Measurements from ENCODE around the gene SIKE1.
"Not testable (repeated sequence)": the region's sequence is repeated elsewhere in the genome, so short reads cannot be mapped to it uniquely, and the experiment has no call there.

The SIKE1 gene

DNA sequence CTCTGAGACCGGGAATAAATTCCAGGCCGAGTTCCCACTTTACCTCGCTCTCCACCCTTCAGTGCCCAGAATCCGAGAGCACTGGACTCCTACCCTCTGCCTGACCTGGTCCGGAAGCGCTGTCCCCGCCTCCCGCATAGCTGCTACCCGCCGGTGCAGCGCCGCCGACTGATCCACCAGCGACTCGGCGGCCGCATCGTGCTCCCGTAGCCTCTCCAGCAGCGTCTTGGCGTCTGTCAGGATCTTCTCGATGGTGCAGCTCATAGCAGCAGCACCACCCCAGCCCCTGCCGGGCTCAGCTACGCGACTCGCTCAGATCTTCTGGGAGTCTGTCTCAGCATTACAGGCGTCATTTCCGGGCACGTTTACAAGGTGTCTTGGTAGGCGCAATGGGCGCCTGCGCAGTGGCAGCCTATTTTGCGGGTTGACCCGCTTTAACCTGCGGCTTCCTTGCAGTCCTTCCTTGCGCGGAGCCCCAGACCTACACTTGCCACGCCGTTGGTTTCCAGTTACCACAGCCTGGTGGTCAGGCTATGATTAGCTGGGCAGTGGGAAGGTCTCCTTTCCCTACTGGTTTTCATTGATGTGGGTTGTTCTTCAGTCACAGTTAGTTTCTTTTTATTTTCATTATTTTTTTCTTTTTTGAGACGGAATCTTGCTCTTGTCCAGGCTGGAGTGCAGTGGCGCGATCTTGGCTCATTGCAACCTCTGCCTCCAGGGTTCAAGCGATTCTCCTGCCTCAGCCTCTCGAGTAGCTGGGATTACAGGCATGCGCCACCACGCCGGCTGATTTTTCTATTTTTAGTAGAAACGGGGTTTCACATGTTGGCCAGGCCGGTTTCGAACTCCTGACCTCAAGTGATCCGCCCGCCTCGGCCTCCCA lies at the start of gene SIKE1:
TSS of gene SIKE1 (minus strand) at position 342 of the 883 bp plus-strand sequence. CDS start at position 264, 78 bp downstream.
- DNase-seq (ENCODE audit: low spot score): peak; percentile 80

- DNase-seq (ENCODE audit: low spot score): not testable (repeated sequence)
Measured at GRCh38 chr1:114830075-114830474, 49.6 kb upstream of the SIKE1 start.

DNA sequence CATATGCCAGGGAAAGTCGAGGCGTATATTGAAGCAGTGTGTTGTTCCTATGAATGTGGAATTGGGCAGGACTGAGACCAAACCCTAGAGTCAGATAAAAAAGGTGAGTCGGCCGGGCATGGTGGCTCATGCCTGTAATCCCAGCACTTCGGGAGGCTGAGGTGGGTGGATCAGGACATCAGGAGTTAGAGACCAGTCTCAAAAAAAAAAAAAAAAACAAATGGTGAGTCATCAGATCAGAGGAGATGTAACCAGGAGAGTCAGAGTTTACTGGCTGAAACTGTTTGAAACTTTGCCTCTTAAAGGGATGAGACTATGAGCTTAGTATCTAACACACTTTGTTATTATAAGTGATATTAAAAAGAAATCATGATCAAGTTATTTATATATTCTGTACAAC lies 47.8 kb upstream of the SIKE1 start:
- no peak for DNase-seq (ENCODE audit: low spot score)

DNA sequence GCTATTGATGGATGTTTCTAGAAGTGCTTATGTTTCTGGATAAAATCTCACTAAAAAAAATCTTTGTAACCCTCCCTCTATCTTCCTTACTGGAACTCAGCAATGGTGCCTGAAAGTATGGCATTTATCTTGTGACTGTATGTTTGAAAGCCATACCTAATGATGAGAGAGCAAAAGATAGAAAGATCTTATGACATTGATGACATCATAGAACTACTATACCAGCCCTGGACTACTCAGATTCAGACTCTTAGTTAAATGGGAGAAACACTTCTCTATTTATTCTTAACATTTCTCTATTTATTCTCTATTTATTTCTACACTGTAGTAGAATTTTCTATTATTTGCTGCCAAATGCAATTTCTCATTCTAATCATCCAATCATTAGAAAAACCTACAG lies 41.5 kb upstream of the SIKE1 start:
- no peak for DNase-seq (ENCODE audit: low spot score)

- DNase-seq (ENCODE audit: low spot score): no peak
Measured at GRCh38 chr1:114820392-114820791, 39.9 kb upstream of the SIKE1 start.

- DNase-seq (ENCODE audit: low spot score): no peak
Measured at GRCh38 chr1:114819869-114820268, 39.4 kb upstream of the SIKE1 start.

- DNase-seq (ENCODE audit: low spot score): not testable (repeated sequence)
Measured at GRCh38 chr1:114804449-114804848, 24.0 kb upstream of the SIKE1 start.

DNA sequence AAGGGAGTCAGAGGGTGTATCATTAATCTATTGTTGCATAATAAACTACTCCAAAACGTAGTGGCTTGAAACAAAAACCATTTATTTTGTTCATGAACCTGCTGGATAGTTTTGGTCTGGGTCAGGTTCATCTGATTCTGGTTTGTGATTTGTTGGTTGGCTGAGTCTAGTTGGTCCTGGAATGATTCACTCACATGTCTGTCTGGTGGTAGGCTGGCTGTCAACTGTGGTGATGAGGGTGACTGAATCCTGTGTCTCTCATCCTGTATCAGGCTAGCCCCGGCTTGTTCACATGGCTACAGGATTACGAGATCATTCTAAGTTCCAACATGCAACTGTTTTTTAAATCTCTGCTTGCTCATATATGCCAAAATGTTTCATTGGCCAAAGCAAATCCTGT lies 22.5 kb upstream of the SIKE1 start:
- no peak for DNase-seq (ENCODE audit: low spot score)

DNA sequence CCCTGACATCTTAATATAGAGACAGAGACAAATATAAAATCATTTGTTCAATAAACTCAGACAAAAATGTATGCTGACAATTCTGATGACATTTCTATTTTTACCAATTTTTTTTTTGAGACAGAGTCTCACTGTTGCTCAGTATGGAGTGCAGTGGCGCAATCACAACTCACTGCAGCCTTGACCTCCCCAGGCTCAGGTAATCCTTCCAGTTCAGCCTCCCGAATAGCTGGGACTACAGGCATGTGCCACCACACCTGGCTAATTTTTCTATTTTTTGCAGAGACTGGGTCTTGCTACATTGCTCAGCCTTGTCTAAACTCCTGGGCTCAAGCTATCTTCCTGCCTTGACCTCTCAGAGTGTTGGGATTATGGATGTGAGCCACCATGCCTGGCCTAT lies 13.6 kb upstream of the SIKE1 start:
- no peak for DNase-seq (ENCODE audit: low spot score)

DNA sequence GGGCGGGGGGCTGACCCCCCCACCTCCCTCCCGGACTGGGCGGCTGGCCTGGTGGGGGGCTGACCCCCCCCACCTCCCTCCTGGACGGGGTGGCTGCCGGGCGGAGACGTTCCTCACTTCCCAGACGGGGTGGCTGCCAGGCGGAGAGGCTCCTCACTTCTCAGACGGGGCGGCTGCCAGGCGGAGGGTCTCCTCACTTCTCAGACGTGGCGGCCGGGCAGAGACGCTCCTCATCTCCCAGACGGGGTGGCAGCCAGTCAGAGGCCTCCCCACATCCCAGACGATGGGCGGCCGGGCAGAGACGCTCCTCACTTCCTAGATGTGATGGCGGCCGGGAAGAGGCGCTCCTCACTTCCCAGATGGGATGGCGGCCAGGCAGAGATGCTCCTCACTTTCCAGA lies 10.1 kb upstream of the SIKE1 start:
- DNase-seq (ENCODE audit: low spot score): not testable (repeated sequence)

- DNase-seq (ENCODE audit: low spot score): not testable (repeated sequence)
Measured at GRCh38 chr1:114786440-114786839, 6.0 kb upstream of the SIKE1 start.

GRCh38 chr1:114782476-114782875 lies 2.0 kb upstream of the SIKE1 start:
- DNase-seq (ENCODE audit: low spot score): no peak

GRCh38 chr1:114779722-114780121 lies 763 bp downstream of the SIKE1 start:
- no peak for DNase-seq (ENCODE audit: low spot score)

GRCh38 chr1:114776726-114777125 lies 3.8 kb downstream of the SIKE1 start:
- DNase-seq (ENCODE audit: low spot score): not testable (repeated sequence)

GRCh38 chr1:114771992-114772391 lies 8.5 kb downstream of the SIKE1 start:
- no peak for DNase-seq (ENCODE audit: low spot score)

DNA sequence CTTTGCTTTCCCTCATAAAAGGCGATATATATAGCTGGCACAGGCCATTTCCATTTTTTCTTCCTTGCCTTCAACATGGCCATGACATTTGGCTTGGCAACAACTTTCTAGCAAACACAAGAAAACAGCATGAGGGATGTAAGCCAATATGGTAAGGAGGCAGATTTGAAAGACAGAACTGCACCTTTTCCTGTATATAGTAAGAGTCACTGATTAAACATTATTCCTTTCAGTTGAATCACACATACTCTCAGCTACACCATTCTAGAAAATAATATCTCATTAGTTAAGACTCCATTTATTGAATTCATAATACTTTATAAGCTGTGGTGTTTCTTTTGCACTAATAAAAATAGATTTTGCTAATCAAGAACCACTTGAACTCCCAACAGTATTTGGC lies 9.5 kb downstream of the SIKE1 start:
- no peak for DNase-seq (ENCODE audit: low spot score)

GRCh38 chr1:114764689-114765088 lies 15.8 kb downstream of the SIKE1 start:
- DNase-seq (ENCODE audit: low spot score): no peak

DNA sequence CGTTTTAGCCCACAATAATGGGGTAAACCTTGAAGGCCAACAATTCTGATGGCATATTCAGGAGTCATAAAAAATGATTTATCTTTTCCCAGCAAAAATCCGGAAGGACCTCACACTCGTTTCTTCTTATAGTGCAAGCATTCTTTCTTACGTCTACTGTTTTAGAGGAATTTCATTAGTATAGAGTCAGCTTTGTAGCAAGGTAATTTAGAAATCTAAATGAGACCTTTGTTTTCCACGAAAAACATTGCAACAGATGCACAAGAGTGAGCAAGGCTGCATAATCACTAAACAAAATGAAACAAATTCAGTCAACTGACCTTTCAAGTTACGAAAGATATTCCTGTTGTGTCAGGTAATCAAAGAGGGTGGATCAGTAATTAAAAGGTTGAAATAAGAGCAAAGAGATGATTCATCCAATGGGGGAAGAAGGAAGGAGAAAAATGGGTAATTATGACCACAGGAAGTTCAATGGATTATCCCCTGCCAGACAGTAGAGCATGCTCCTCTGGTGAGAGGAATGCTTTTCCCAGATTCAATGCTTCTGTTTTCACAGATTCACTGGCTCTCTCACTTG lies 22.1 kb downstream of the SIKE1 start:
- DNase-seq (ENCODE audit: low spot score): no peak

- DNase-seq (ENCODE audit: low spot score): peak; percentile 86
Measured at GRCh38 chr1:114757455-114758255, 22.8 kb downstream of the SIKE1 start, which contains the start of gene CSDE1. Gene CSDE1, minus strand, starts transcription at chr1:114757984. Its CDS starts 18,094 bp downstream, at chr1:114739890.

DNA sequence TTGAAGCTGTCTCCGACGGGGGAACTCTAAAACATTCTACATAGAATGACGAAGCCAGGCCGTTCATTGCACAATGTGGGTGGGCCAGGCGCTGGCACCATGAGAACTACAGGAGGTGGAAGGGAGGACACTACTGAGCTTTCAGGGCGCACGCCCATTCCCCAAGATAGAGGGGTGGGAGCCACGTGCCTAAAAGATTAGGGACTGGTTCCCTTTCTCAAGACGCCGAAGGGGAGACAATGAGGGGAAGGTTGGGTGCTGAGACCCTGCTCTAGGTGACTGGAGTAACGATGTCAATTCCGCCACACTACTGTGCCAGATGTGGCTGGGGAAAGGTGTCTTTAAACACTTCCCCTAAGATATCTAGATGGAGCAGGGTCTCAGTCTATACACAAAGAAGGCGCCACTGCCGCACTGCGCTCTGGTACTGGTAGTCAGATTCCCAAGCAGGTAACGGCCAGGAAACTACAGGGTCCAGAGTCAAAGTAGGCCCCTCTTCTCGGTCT lies 23.5 kb downstream of the SIKE1 start:
- peak; percentile 21 for DNase-seq (ENCODE audit: low spot score)

GRCh38 chr1:114756009-114756892 lies 24.2 kb downstream of the SIKE1 start:
- peak; percentile 5 for DNase-seq (ENCODE audit: low spot score)

Data from hepatic stellate cell (primary cell).